HepG2 (cell line): ENCODE results near the gene SLC25A5. TPM values are rescaled to one million over a fixed set of nuclear protein-coding genes. Genes with fewer than 3 reads are reported as not detected.
A peak's percentile ranks its signal among the peaks of the same experiment; 100 is the strongest.

Source experiments
- ARID2 ChIP-seq: sonication (generic); formaldehyde crosslinking; IDR thresholded peaks from 2 replicates; pipeline ENCODE4 v1.8.1; 2022; ENCODE audit warnings: mild to moderate bottlenecking, missing genetic modification reagents, borderline replicate concordance
- ELF1 ChIP-seq: sonication (generic); formaldehyde crosslinking; IDR thresholded peaks from 2 replicates; pipeline ENCODE4 v1.4.0; 2020; ENCODE audit warnings: missing genetic modification reagents
- GTF2F1 ChIP-seq: fragments of 150-350 bp; IDR thresholded peaks from 2 replicates; pipeline ENCODE4 v1.6.1; 2014; ENCODE audit warnings: low read length
- HOXA3 ChIP-seq: sonication (generic); formaldehyde crosslinking; IDR thresholded peaks from 2 replicates; pipeline ENCODE4 v1.5.0; 2020; ENCODE audit warnings: missing genetic modification reagents
- NFE2L1 ChIP-seq: sonication (generic); formaldehyde crosslinking; IDR thresholded peaks from 2 replicates; pipeline ENCODE4 v1.4.0; 2020; ENCODE audit warnings: missing genetic modification reagents, mild to moderate bottlenecking, borderline replicate concordance
- PHF21A ChIP-seq: sonication (generic); formaldehyde crosslinking; IDR thresholded peaks from 2 replicates; pipeline ENCODE4 v1.5.0; 2020; ENCODE audit warnings: mild to moderate bottlenecking, missing genetic modification reagents
- PITX1 ChIP-seq: sonication (generic); formaldehyde crosslinking; IDR thresholded peaks from 2 replicates; pipeline ENCODE4 v1.5.1; 2020; ENCODE audit warnings: mild to moderate bottlenecking, missing genetic modification reagents
- RBM22 ChIP-seq: fragments of 200-400 bp; formaldehyde crosslinking; optimal IDR thresholded peaks from 2 replicates; pipeline ENCODE3; 2017; ENCODE audit warnings: mild to moderate bottlenecking, low read length, moderate library complexity
- SCMH1 ChIP-seq: sonication (generic); formaldehyde crosslinking; IDR thresholded peaks from 2 replicates; pipeline ENCODE4 v1.9.0; 2021; ENCODE audit warnings: missing genetic modification reagents, mild to moderate bottlenecking, borderline replicate concordance
- SOX13 ChIP-seq, 3 experiments: fragments of 450-650 bp in 1 of 3; sonication (generic) in 1 of 3; formaldehyde crosslinking in 1 of 3; IDR thresholded peaks in 2 of 3; conservative IDR thresholded peaks in 1 of 3; 2 replicates each; pipeline versions ENCODE4 v1.5.0 to v1.6.1; 2016 to 2020; ENCODE audit warnings: antibody characterized with exemption in 1 of 3, mild to moderate bottlenecking in 1 of 3, missing compliant biosample characterization in 1 of 3, missing genetic modification reagents in 1 of 3, moderate library complexity in 1 of 3
- SPEN ChIP-seq: sonication (generic); formaldehyde crosslinking; IDR thresholded peaks from 2 replicates; pipeline ENCODE4 v1.5.1; 2020; ENCODE audit warnings: low read depth, mild to moderate bottlenecking, missing genetic modification reagents
- THAP8 ChIP-seq: sonication (generic); formaldehyde crosslinking; IDR thresholded peaks from 2 replicates; pipeline ENCODE4 v1.5.1; 2020; ENCODE audit warnings: missing genetic modification reagents, mild to moderate bottlenecking, borderline replicate concordance
- TP53 ChIP-seq: sonication (generic); formaldehyde crosslinking; conservative IDR thresholded peaks from 2 replicates; pipeline ENCODE4 v1.4.0; 2020; ENCODE audit warnings: missing genetic modification reagents
- TRIM22 ChIP-seq: fragments of 450-650 bp; IDR thresholded peaks from 2 replicates; pipeline ENCODE4 v1.6.1; 2017
- ZFYVE20 ChIP-seq: sonication (generic); formaldehyde crosslinking; IDR thresholded peaks from 2 replicates; pipeline ENCODE4 v1.8.0; 2023; ENCODE audit warnings: low read depth, mild to moderate bottlenecking, moderate library complexity, missing genetic modification reagents, borderline replicate concordance
- ZNF557 ChIP-seq: sonication (generic); formaldehyde crosslinking; IDR thresholded peaks from 2 replicates; pipeline ENCODE4 v1.4.0; 2020; ENCODE audit warnings: missing genetic modification reagents
- ZNF660 ChIP-seq: sonication (generic); formaldehyde crosslinking; IDR thresholded peaks from 2 replicates; pipeline ENCODE4 v1.5.1; 2020; ENCODE audit warnings: mild to moderate bottlenecking, low read depth, missing genetic modification reagents, borderline replicate concordance
- ZNF879 ChIP-seq: sonication (generic); formaldehyde crosslinking; IDR thresholded peaks from 2 replicates; pipeline ENCODE4 v1.8.1; 2023; ENCODE audit warnings: missing genetic modification reagents
- polyA plus RNA-seq, 8 experiments: library from polyadenylated mRNA; depleted of rRNA in 3 of 8; stranded (reverse) in 7 of 8; unstranded in 1 of 8; fragments of >200 nt; fragmentation: Illumina TruSeq in 4 of 8; extraction: Trizol in 4 of 8; gene quantifications; 2 replicates each; pipeline versions ENCODE4 v1.2.1 to v1.2.3, GENCODE V29; 2011 to 2016; ENCODE audit warnings: low read depth in 4 of 8, missing spikeins in 1 of 8, mixed read lengths in 1 of 8; ENCODE audit not compliant: insufficient read depth in 1 of 8
- total RNA-seq, 5 experiments: library from RNA; depleted of rRNA; stranded (reverse); fragments of >200 nt; fragmentation: Illumina TruSeq; extraction: Trizol; gene quantifications; 2 replicates each; pipeline ENCODE4 v1.2.3, GENCODE V29; 2016; ENCODE audit warnings: low read depth in 1 of 5
- TF ChIP-seq, protein P1 (sequence below): sonication (generic); formaldehyde crosslinking; IDR thresholded peaks from 2 replicates; pipeline ENCODE4 v1.5.0; 2020; ENCODE audit warnings: missing genetic modification reagents, mild to moderate bottlenecking, borderline replicate concordance
- TF ChIP-seq, protein P2 (sequence below): sonication (generic); formaldehyde crosslinking; conservative IDR thresholded peaks from 2 replicates; pipeline ENCODE4 v1.5.0; 2020; ENCODE audit warnings: missing genetic modification reagents
- TF ChIP-seq, protein P3 (sequence below): sonication (generic); formaldehyde crosslinking; IDR thresholded peaks from 2 replicates; pipeline ENCODE4 v1.4.0; 2020; ENCODE audit warnings: missing genetic modification reagents
- TF ChIP-seq, protein P4 (sequence below): sonication (generic); formaldehyde crosslinking; IDR thresholded peaks from 2 replicates; pipeline ENCODE4 v1.5.0; 2020; ENCODE audit warnings: missing genetic modification reagents

SLC25A5 gene
- total and polyA plus RNA-seq, 2 of the 13 experiments (the other 11 are each of a cell fraction or from before 2014, with no cell fraction given): 300 to 402 TPM

GRCh38 chrX:119467842-119468550 lies at the start of gene SLC25A5 (continued):
- TF ChIP-seq, protein P1, sequence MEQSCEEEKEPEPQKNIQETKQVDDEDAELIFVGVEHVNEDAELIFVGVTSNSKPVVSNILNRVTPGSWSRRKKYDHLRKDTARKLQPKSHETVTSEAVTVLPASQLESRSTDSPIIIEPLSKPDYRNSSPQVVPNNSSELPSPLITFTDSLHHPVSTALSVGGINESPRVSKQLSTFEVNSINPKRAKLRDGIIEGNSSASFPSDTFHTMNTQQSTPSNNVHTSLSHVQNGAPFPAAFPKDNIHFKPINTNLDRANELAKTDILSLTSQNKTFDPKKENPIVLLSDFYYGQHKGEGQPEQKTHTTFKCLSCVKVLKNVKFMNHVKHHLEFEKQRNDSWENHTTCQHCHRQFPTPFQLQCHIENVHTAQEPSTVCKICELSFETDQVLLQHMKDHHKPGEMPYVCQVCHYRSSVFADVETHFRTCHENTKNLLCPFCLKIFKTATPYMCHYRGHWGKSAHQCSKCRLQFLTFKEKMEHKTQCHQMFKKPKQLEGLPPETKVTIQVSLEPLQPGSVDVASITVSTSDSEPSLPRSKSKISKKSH (CRISPR knock-in tag): no peak
- TF ChIP-seq PHF21A (CRISPR knock-in tag) (no peak), RBM22 (no peak), NFE2L1 (CRISPR knock-in tag) (no peak), ZNF557 (no peak), ZNF879 (CRISPR knock-in tag) (no peak), TP53 (CRISPR knock-in tag) (no peak), TRIM22 (no peak), ZFYVE20 (CRISPR knock-in tag) (no peak), GTF2F1 (no peak), SCMH1 (CRISPR knock-in tag) (no peak), SPEN (peak; percentile 48; the same call in 1 of the 2 replicates), THAP8 (CRISPR knock-in tag) (no peak), HOXA3 (CRISPR knock-in tag) (peak; percentile 49; the same call in 1 of the 2 replicates), ELF1 (CRISPR knock-in tag) (no peak), PITX1 (CRISPR knock-in tag) (no peak), ARID2 (CRISPR knock-in tag) (no peak), ZNF660 (no peak), SOX13 (IDR thresholded peaks at IDR 0.05) (no peak), SOX13 (CRISPR knock-in tag; conservative IDR thresholded peaks at IDR 0.05 in 1 of 2, IDR thresholded peaks at IDR 0.05 in 1 of 2) (no peak; a peak in 1 of 4 replicates)
- TF ChIP-seq, protein P2, sequence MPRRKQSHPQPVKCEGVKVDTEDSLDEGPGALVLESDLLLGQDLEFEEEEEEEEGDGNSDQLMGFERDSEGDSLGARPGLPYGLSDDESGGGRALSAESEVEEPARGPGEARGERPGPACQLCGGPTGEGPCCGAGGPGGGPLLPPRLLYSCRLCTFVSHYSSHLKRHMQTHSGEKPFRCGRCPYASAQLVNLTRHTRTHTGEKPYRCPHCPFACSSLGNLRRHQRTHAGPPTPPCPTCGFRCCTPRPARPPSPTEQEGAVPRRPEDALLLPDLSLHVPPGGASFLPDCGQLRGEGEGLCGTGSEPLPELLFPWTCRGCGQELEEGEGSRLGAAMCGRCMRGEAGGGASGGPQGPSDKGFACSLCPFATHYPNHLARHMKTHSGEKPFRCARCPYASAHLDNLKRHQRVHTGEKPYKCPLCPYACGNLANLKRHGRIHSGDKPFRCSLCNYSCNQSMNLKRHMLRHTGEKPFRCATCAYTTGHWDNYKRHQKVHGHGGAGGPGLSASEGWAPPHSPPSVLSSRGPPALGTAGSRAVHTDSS (CRISPR knock-in tag): no peak
- TF ChIP-seq, protein P3, sequence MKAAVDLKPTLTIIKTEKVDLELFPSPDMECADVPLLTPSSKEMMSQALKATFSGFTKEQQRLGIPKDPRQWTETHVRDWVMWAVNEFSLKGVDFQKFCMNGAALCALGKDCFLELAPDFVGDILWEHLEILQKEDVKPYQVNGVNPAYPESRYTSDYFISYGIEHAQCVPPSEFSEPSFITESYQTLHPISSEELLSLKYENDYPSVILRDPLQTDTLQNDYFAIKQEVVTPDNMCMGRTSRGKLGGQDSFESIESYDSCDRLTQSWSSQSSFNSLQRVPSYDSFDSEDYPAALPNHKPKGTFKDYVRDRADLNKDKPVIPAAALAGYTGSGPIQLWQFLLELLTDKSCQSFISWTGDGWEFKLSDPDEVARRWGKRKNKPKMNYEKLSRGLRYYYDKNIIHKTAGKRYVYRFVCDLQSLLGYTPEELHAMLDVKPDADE: no peak
- TF ChIP-seq, protein P4, sequence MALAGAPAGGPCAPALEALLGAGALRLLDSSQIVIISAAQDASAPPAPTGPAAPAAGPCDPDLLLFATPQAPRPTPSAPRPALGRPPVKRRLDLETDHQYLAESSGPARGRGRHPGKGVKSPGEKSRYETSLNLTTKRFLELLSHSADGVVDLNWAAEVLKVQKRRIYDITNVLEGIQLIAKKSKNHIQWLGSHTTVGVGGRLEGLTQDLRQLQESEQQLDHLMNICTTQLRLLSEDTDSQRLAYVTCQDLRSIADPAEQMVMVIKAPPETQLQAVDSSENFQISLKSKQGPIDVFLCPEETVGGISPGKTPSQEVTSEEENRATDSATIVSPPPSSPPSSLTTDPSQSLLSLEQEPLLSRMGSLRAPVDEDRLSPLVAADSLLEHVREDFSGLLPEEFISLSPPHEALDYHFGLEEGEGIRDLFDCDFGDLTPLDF (CRISPR knock-in tag): no peak
